Calu3 (cell line): ENCODE data around the gene RPL38. TPM values are rescaled to one million over a fixed set of nuclear protein-coding genes. Genes with fewer than 3 reads are reported as not detected.

Experiments
- BruUV-seq: library from RNA; stranded (reverse); fragments of 400-500 nt; replicated peaks from 2 replicates; lab custom pipeline; 2021; lab: Mats Ljungman, UMichigan
- CTCF ChIA-PET: fragments of 300-600 bp; sonication (Branson Sonifier 250); formaldehyde crosslinking; loops from one replicate; lab custom pipeline; 2022; ENCODE audit warnings: antibody characterized with exemption; lab: Charles Lee
- DNase-seq: peaks from one replicate; pipeline ENCODE4 v3.0.0; 2022
- H3K27ac Mint-ChIP-seq: one replicate; pipeline ENCODE4 v1.8.0; 2022; ENCODE audit warnings: mixed read lengths; ENCODE audit not compliant: unreplicated experiment
- H3K27me3 Mint-ChIP-seq: one replicate; pipeline ENCODE4 v1.8.0; 2022; ENCODE audit warnings: mixed read lengths; ENCODE audit not compliant: unreplicated experiment
- H3K36me3 Mint-ChIP-seq: one replicate; pipeline ENCODE4 v1.8.0; 2022; ENCODE audit warnings: mild to moderate bottlenecking, moderate library complexity, mixed read lengths; ENCODE audit not compliant: insufficient read depth, unreplicated experiment
- H3K4me1 Mint-ChIP-seq: one replicate; pipeline ENCODE4 v1.8.0; 2022; ENCODE audit warnings: mild to moderate bottlenecking, low read depth, mixed read lengths; ENCODE audit not compliant: unreplicated experiment
- H3K4me3 Mint-ChIP-seq: one replicate; pipeline ENCODE4 v1.8.0; 2022; ENCODE audit warnings: mild to moderate bottlenecking, low read depth, moderate library complexity, mixed read lengths; ENCODE audit not compliant: unreplicated experiment
- H3K9me3 Mint-ChIP-seq: one replicate; pipeline ENCODE4 v1.8.0; 2022; ENCODE audit warnings: low read depth, mixed read lengths; ENCODE audit not compliant: unreplicated experiment
- CTCF ChIP-seq: fragments of 200-600 bp; IDR thresholded peaks from one replicate; pipeline ENCODE4 v1.8.0; 2022; ENCODE audit warnings: antibody characterized with exemption; ENCODE audit not compliant: unreplicated experiment
- intact Hi-C: fragments of 100-400 bp; cut with micrococcal nuclease; formaldehyde crosslinking; loops from one replicate; pipeline ENCODE4 v1.10.0; 2022; ENCODE audit not compliant: unreplicated experiment
- total RNA-seq: library from RNA; stranded (reverse); gene quantifications from 2 replicates; pipeline ENCODE4 v1.2.3, GENCODE V29; 2022

The RPL38 gene
- total RNA-seq, 1 experiment from 2014 or later, result 725 TPM

GRCh38 chr17:74179576-74179975 lies 23.9 kb upstream of the RPL38 start:
- Mint-ChIP-seq H3K27me3 (peaks cover 98% of the 10 kb centered on the region), H3K36me3 (peaks cover 4% of the 10 kb centered on the region), H3K27ac (no peak overlapping the region), H3K4me1 (no peaks in the 10 kb centered on the region), H3K9me3 (no peaks in the 10 kb centered on the region), H3K4me3 (no peak overlapping the region)
- CTCF ChIA-PET, result no interaction called here
- no peak for DNase-seq
- intact Hi-C loops, result loop anchor here (10.0 kb wide), 1 partner anchor 755 kb away; no protein-coding TSS in a partner anchor
- TF ChIP-seq CTCF, result no peak
- BruUV-seq, result no TSS peak

- peaks cover 4% of the 10 kb centered on the region for H3K36me3 Mint-ChIP-seq
- no peak for TF ChIP-seq CTCF
- no peak overlapping the region for H3K27ac Mint-ChIP-seq
- intact Hi-C loops, result no loop called here
- no peak overlapping the region for H3K4me3 Mint-ChIP-seq
- peaks cover 98% of the 10 kb centered on the region for H3K27me3 Mint-ChIP-seq
- H3K4me1 Mint-ChIP-seq, result no peaks in the 10 kb centered on the region
- BruUV-seq, result no TSS peak
- CTCF ChIA-PET, result no interaction called here
- no peak for DNase-seq
- no peaks in the 10 kb centered on the region for H3K9me3 Mint-ChIP-seq
Measured at GRCh38 chr17:74180336-74180735, 23.1 kb upstream of the RPL38 start.

- H3K4me3 Mint-ChIP-seq, result no peak overlapping the region
- no TSS peak for BruUV-seq
- intact Hi-C loops, result no loop called here
- no peaks in the 10 kb centered on the region for H3K36me3 Mint-ChIP-seq
- CTCF ChIA-PET, result interaction anchor here (0.6 to 1.8 kb wide), 2 partner anchors 91 to 779 kb away, joined by 3 to 4 read pairs; no protein-coding TSS in a partner anchor
- TF ChIP-seq CTCF, result no peak
- H3K4me1 Mint-ChIP-seq, result no peaks in the 10 kb centered on the region
- peaks cover 98% of the 10 kb centered on the region for H3K27me3 Mint-ChIP-seq
- DNase-seq, result no peak
- H3K9me3 Mint-ChIP-seq, result no peaks in the 10 kb centered on the region
- no peak overlapping the region for H3K27ac Mint-ChIP-seq
Measured at GRCh38 chr17:74181341-74181740, 22.1 kb upstream of the RPL38 start.

GRCh38 chr17:74182041-74182723 lies 21.3 kb upstream of the RPL38 start:
- CTCF ChIA-PET, result interaction anchor here (1.8 kb wide), 1 partner anchor 92 kb away, joined by 4 read pairs; no protein-coding TSS in a partner anchor
- BruUV-seq, result no TSS peak

More at GRCh38 chr17:74182041-74182723, 21.3 kb upstream of the RPL38 start:
- H3K9me3 Mint-ChIP-seq, result no peaks in the 10 kb centered on the region
- no peak overlapping the region for H3K27ac Mint-ChIP-seq
- H3K4me3 Mint-ChIP-seq, result no peak overlapping the region
- H3K4me1 Mint-ChIP-seq, result no peaks in the 10 kb centered on the region
- H3K36me3 Mint-ChIP-seq, result no peaks in the 10 kb centered on the region
- intact Hi-C loops, result no loop called here
- H3K27me3 Mint-ChIP-seq, result peaks cover 98% of the 10 kb centered on the region
- DNase-seq, result no peak
- TF ChIP-seq CTCF, result no peak
